HG02884 (cell line): Measurements from ENCODE around the gene PIGA.

Experiments
- ATAC-seq: cut with Tn5 transposase; IDR thresholded peaks from one replicate; pipeline ENCODE4 v1.9.1; 2021; ENCODE audit warnings: mild to moderate bottlenecking, moderate library complexity; ENCODE audit not compliant: unreplicated experiment

Gene PIGA

GRCh38 chrX:15335135-15336022, at the start of gene PIGA:
Gene PIGA (minus strand): TSS chrX:15335523. CDS start chrX:15331930, 3,593 bp downstream.
- ATAC-seq: peak; percentile 99

- ATAC-seq: no peak
Observed at GRCh38 chrX:15384304-15384703, 49.0 kb upstream of the PIGA start, which contains the start of gene VEGFD. Gene VEGFD (minus strand): TSS chrX:15384413. CDS start chrX:15383946, 467 bp downstream.

- ATAC-seq: no peak
Observed at GRCh38 chrX:15382813-15383212, 47.5 kb upstream of the PIGA start.

- no peak for ATAC-seq
Observed at GRCh38 chrX:15376956-15377355, 41.6 kb upstream of the PIGA start.

- no peak for ATAC-seq
Observed at GRCh38 chrX:15373976-15374375, 38.7 kb upstream of the PIGA start.

GRCh38 chrX:15366506-15367352, 31.4 kb upstream of the PIGA start:
- ATAC-seq: no peak

- ATAC-seq: no peak
Observed at GRCh38 chrX:15359701-15360100, 24.4 kb upstream of the PIGA start.

- ATAC-seq: no peak
Observed at GRCh38 chrX:15358533-15358932, 23.2 kb upstream of the PIGA start.

- ATAC-seq: no peak
Observed at GRCh38 chrX:15356444-15356843, 21.1 kb upstream of the PIGA start.

GRCh38 chrX:15350329-15350996, 15.1 kb upstream of the PIGA start:
- no peak for ATAC-seq

- ATAC-seq: no peak
Observed at GRCh38 chrX:15349046-15349445, 13.7 kb upstream of the PIGA start.

GRCh38 chrX:15345976-15346375, 10.7 kb upstream of the PIGA start:
- no peak for ATAC-seq

- no peak for ATAC-seq
Observed at GRCh38 chrX:15344106-15344505, 8.8 kb upstream of the PIGA start.

- no peak for ATAC-seq
Observed at GRCh38 chrX:15343075-15343476, 7.8 kb upstream of the PIGA start.

- no peak for ATAC-seq
Observed at GRCh38 chrX:15340867-15341266, 5.5 kb upstream of the PIGA start.

- ATAC-seq: no peak
Observed at GRCh38 chrX:15336023-15336413, 695 bp upstream of the PIGA start.

GRCh38 chrX:15334561-15334960, 762 bp downstream of the PIGA start:
- ATAC-seq: no peak

- no peak for ATAC-seq
Observed at GRCh38 chrX:15328821-15329220, 6.5 kb downstream of the PIGA start.

- no peak for ATAC-seq
Observed at GRCh38 chrX:15328131-15328530, 7.2 kb downstream of the PIGA start.

GRCh38 chrX:15322472-15322871, 12.9 kb downstream of the PIGA start:
- no peak for ATAC-seq

GRCh38 chrX:15322072-15322471, 13.3 kb downstream of the PIGA start:
- ATAC-seq: no peak
